ENCODE data around the gene KDSR. TPM values are rescaled to one million over a fixed set of nuclear protein-coding genes. Genes with fewer than 3 reads are reported as not detected.
A peak's percentile ranks its signal among the peaks of the same experiment; 100 is the strongest.

Gene KDSR
- total and polyA plus RNA-seq, 2 of the 13 experiments (the other 11 are each of a cell fraction or from before 2014, with no cell fraction given) = 10.4 to 20.9 TPM

DNA sequence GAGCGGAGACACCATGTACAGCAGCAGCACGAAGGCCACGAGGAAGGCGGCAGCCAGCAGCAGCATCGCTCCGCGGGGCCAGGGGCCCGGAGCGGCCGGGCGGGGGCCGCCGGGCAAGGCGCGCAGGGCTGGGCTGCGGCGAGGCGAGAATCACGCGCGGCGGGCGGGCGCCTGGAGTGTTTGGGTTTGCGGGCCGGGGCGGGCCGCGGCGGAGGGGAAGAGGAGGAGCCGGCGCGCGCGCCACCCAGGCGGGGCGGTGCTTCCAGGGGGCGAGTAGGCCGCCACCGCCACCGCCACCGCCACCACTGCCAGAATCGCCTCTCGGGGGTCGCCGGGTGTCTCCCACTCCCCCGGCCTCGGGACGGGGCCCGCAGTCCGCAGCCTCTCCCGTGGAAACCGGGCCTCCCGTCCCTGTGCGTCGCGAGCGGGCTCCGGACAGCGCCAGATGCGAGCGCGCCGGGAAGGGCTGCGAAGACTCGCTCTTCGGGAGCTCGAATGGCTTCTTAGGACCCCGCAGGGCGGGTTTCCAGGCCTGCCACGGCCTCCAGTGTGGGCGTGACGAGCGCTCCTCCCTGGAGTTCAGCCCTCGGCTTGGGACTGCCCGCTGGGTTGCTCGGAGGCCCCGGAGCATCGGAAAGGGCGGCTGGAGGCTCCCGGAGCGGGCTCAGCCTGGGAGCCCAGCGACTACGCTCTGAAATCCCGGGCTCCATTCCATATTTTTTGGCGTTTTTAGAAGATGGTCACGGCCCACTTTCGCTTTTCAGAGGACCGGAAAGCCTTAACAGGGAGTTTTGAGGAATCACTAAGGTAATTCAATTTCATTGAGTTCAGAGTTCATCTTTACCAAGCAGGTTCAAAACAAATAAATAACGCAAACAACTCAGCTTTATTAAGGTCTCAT is at the start of gene KDSR (continued):
- TF ChIP-seq, protein P1, sequence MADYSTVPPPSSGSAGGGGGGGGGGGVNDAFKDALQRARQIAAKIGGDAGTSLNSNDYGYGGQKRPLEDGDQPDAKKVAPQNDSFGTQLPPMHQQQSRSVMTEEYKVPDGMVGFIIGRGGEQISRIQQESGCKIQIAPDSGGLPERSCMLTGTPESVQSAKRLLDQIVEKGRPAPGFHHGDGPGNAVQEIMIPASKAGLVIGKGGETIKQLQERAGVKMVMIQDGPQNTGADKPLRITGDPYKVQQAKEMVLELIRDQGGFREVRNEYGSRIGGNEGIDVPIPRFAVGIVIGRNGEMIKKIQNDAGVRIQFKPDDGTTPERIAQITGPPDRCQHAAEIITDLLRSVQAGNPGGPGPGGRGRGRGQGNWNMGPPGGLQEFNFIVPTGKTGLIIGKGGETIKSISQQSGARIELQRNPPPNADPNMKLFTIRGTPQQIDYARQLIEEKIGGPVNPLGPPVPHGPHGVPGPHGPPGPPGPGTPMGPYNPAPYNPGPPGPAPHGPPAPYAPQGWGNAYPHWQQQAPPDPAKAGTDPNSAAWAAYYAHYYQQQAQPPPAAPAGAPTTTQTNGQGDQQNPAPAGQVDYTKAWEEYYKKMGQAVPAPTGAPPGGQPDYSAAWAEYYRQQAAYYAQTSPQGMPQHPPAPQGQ (CRISPR knock-in tag; IDR thresholded peaks at IDR 0.05; ENCODE audit: borderline replicate concordance) = no peak
- peak; percentile 53; the same call in 1 of the 2 replicates for TF ChIP-seq ZNF431 (CRISPR knock-in tag; IDR thresholded peaks at IDR 0.05; ENCODE audit: borderline replicate concordance, low read depth)
- 0 out of 2 replicates have a peak, but pooled peaks have one; percentile 79 for TF ChIP-seq IRX3 (CRISPR knock-in tag; IDR thresholded peaks at IDR 0.05; ENCODE audit: borderline replicate concordance, low read depth)
- TF ChIP-seq RBFOX2 (IDR thresholded peaks at IDR 0.05; ENCODE audit: low read depth, low read length) = peak; percentile 97
- TF ChIP-seq TBL1XR1 (IDR thresholded peaks at IDR 0.05; ENCODE audit: borderline replicate concordance, low read length, partially characterized antibody) = peak; percentile 67
- peak; percentile 75 for TF ChIP-seq GATAD2A (CRISPR knock-in tag; IDR thresholded peaks at IDR 0.05)
- peak; percentile 56; the same call in 1 of the 2 replicates for TF ChIP-seq MTF1 (CRISPR knock-in tag; IDR thresholded peaks at IDR 0.05)
- TF ChIP-seq ZFP36 (IDR thresholded peaks at IDR 0.05; ENCODE audit: borderline replicate concordance, low read depth, low read length, partially characterized antibody) = no peak
- peak; percentile 69; the same call in 1 of the 2 replicates for TF ChIP-seq HNF4G (IDR thresholded peaks at IDR 0.05; ENCODE audit: borderline replicate concordance, low read depth, low read length)
- peak; percentile 46; the same call in 1 of the 2 replicates for TF ChIP-seq HNF4G (CRISPR knock-in tag; IDR thresholded peaks at IDR 0.05; ENCODE audit: borderline replicate concordance, low read depth)
- peak; percentile 86; the same call in 1 of the 2 replicates for TF ChIP-seq ZNF746 (CRISPR knock-in tag; IDR thresholded peaks at IDR 0.05)
- TF ChIP-seq HOXA7 (CRISPR knock-in tag; IDR thresholded peaks at IDR 0.05) = no peak
- no peak for TF ChIP-seq MTA1 (CRISPR knock-in tag; IDR thresholded peaks at IDR 0.05; ENCODE audit: borderline replicate concordance)
- peak; percentile 61 for TF ChIP-seq ZNF768 (CRISPR knock-in tag; IDR thresholded peaks at IDR 0.05)
- TF ChIP-seq KDM5B (CRISPR knock-in tag; IDR thresholded peaks at IDR 0.05; ENCODE audit: borderline replicate concordance) = peak; percentile 86
- TF ChIP-seq, protein P2, sequence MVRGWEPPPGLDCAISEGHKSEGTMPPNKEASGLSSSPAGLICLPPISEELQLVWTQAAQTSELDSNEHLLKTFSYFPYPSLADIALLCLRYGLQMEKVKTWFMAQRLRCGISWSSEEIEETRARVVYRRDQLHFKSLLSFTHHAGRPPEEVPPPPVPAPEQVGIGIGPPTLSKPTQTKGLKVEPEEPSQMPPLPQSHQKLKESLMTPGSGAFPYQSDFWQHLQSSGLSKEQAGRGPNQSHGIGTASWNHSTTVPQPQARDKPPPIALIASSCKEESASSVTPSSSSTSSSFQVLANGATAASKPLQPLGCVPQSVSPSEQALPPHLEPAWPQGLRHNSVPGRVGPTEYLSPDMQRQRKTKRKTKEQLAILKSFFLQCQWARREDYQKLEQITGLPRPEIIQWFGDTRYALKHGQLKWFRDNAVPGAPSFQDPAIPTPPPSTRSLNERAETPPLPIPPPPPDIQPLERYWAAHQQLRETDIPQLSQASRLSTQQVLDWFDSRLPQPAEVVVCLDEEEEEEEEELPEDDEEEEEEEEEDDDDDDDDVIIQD (CRISPR knock-in tag; IDR thresholded peaks at IDR 0.05; ENCODE audit: low read depth) = 0 out of 2 replicates have a peak, but pooled peaks have one; percentile 9
- TF ChIP-seq ZNF564 (CRISPR knock-in tag; IDR thresholded peaks at IDR 0.05) = peak; percentile 51; the same call in 1 of the 2 replicates
- peak; percentile 82 for TF ChIP-seq ZNF205 (CRISPR knock-in tag; IDR thresholded peaks at IDR 0.05)
- TF ChIP-seq MATR3 (CRISPR knock-in tag; IDR thresholded peaks at IDR 0.05) = no peak
- TF ChIP-seq EZH2 (conservative IDR thresholded peaks at IDR 0.05; ENCODE audit: low read depth, low read length) = no peak
- TF ChIP-seq ZFP36L1 (CRISPR knock-in tag; IDR thresholded peaks at IDR 0.05) = 0 out of 2 replicates have a peak, but pooled peaks have one; percentile 61

Data from HepG2 (cell line).